Karpas-422 (cell line): ENCODE results near the gene DPY19L1. TPM values are rescaled to one million over a fixed set of nuclear protein-coding genes. Genes with fewer than 3 reads are reported as not detected.
"Not testable (repeated sequence)": the region's sequence is repeated elsewhere in the genome, so short reads cannot be mapped to it uniquely, and the experiment has no call there.

ENCODE experiments used
- DNase-seq: peaks from one replicate; pipeline ENCODE4 v3.0.0-alpha.2; 2015
- H2AFZ ChIP-seq: fragments of 200-600 bp; sonication (generic); 2 replicates; pipeline ENCODE4 v1.6.1; 2014; ENCODE audit warnings: antibody characterized with exemption, low read length, mixed read lengths
- H3K27ac ChIP-seq: fragments of 200-600 bp; sonication (generic); 2 replicates; pipeline ENCODE4 v1.5.1; 2014; ENCODE audit warnings: mild to moderate bottlenecking, low read length, moderate library complexity
- H3K27me3 ChIP-seq: fragments of 200-600 bp; sonication (generic); 2 replicates; pipeline ENCODE4 v1.6.1; 2014; ENCODE audit warnings: low read length, mixed read lengths
- H3K36me3 ChIP-seq: fragments of 200-600 bp; sonication (generic); 2 replicates; pipeline ENCODE4 v1.6.1; 2014; ENCODE audit warnings: low read length, mixed read lengths; ENCODE audit not compliant: insufficient read depth
- H3K4me1 ChIP-seq: fragments of 200-600 bp; sonication (generic); 2 replicates; pipeline ENCODE4 v1.6.1; 2014; ENCODE audit warnings: mild to moderate bottlenecking, low read length, mixed read lengths
- H3K4me2 ChIP-seq: fragments of 200-600 bp; sonication (generic); 2 replicates; pipeline ENCODE4 v1.6.1; 2014; ENCODE audit warnings: low read length, low read depth, mild to moderate bottlenecking; ENCODE audit not compliant: poor library complexity, severe bottlenecking
- H3K4me3 ChIP-seq: fragments of 200-600 bp; sonication (generic); 2 replicates; pipeline ENCODE4 v1.5.1; 2014; ENCODE audit warnings: mild to moderate bottlenecking, antibody characterized with exemption, low read length, mixed read lengths
- H3K79me2 ChIP-seq: fragments of 200-600 bp; sonication (generic); 2 replicates; pipeline ENCODE4 v1.6.1; 2014; ENCODE audit warnings: mild to moderate bottlenecking, low read length, mixed read lengths
- H3K9ac ChIP-seq: fragments of 200-600 bp; sonication (generic); 2 replicates; pipeline ENCODE4 v1.6.0; 2014; ENCODE audit warnings: low read length
- H3K9me2 ChIP-seq: fragments of 200-600 bp; sonication (generic), shearing (Covaris generic); replicated peaks from 2 replicates; pipeline ENCODE4 v1.6.0; 2014; ENCODE audit warnings: mild to moderate bottlenecking, low read length, moderate library complexity; ENCODE audit not compliant: insufficient read depth
- H3K9me3 ChIP-seq: fragments of 300-700, 200-600 bp; sonication (generic); 2 replicates; pipeline ENCODE4 v1.6.1; 2014; ENCODE audit warnings: low read length, mixed read lengths
- H4K20me1 ChIP-seq: fragments of 200-600 bp; sonication (generic); 2 replicates; pipeline ENCODE4 v1.6.1; 2014; ENCODE audit warnings: mild to moderate bottlenecking, antibody characterized with exemption, low read length, low read depth; ENCODE audit not compliant: insufficient read depth
- total RNA-seq: library from RNA; depleted of rRNA; stranded (reverse); fragments of >200 nt; shearing (Covaris generic); gene quantifications from 2 replicates; pipeline ENCODE4 v1.2.3, GENCODE V29; 2014; ENCODE audit warnings: low replicate concordance

DPY19L1 gene
- total RNA-seq, 1 experiment from 2014 or later = 10.3 TPM

DNA sequence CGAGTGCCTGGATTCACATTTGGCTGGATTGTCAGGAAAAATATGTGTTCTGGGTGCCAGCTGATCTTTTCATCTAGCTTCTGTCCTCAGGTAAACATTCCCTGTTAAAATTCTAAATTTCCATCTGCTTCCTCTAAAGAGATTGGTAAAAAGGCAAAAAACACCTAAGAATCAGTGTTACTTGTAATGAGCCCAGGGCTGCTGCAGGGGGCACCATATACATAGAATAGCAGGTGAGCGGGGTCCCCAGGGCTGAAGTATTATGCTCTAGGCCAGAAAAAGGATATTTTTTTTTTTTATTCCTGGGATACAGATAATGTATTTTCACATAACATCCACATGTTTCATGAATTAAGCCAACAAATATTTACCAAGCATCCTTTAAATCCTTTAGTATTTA lies 18.4 kb upstream of the DPY19L1 start:
- not testable (repeated sequence) for H3K27ac ChIP-seq, H3K27me3 ChIP-seq, H3K4me1 ChIP-seq, H3K9ac ChIP-seq, DNase-seq, H2AFZ ChIP-seq, H3K9me2 ChIP-seq, H3K4me2 ChIP-seq, H3K9me3 ChIP-seq, H3K4me3 ChIP-seq, H4K20me1 ChIP-seq, H3K36me3 ChIP-seq, H3K79me2 ChIP-seq

DNA sequence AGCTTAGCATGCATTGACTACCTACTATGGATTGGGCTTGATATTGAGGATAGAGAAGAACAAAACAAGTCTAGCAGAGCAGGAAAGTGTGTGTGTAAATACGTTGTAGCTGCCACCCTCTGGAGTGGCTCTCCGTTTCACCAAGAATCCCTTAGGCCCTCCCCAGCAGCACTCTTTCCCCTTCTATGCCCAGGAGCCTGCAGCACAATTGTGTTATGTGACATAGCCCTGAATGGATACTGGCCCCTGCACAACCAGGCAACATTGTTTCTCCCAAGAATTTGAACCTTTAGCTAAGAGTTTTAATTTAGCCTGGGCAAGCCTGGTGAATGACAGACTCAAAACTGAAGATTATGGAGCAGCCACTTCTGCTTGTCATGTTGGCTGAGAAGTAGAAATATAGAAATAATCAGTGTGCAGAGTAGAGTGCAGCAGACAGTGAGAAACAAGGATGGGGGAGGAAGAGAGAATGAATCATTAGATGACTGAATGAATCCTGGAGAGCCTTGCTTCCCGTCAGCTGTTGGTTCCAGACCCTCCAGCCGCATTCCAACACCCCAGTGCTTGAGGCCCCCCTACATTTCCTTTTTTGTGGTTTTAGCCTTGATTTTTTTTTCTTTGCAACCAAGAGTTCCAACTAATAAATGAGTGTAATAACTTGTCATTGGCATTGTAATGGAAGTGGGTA lies 16.3 kb upstream of the DPY19L1 start:
- not testable (repeated sequence) for H3K27me3 ChIP-seq, DNase-seq, H3K9ac ChIP-seq, H3K4me2 ChIP-seq, H3K79me2 ChIP-seq, H3K36me3 ChIP-seq, H2AFZ ChIP-seq, H3K27ac ChIP-seq, H3K4me3 ChIP-seq, H3K9me2 ChIP-seq, H3K4me1 ChIP-seq, H3K9me3 ChIP-seq, H4K20me1 ChIP-seq

- not testable (repeated sequence) for H3K27me3 ChIP-seq, H3K9ac ChIP-seq, H3K36me3 ChIP-seq, H2AFZ ChIP-seq, H3K4me1 ChIP-seq, H3K9me3 ChIP-seq, H3K9me2 ChIP-seq, DNase-seq, H3K4me3 ChIP-seq, H4K20me1 ChIP-seq, H3K79me2 ChIP-seq, H3K4me2 ChIP-seq, H3K27ac ChIP-seq
These were observed 11.1 kb upstream of the DPY19L1 start for GRCh38 chr7:35048390-35048789.

DNA sequence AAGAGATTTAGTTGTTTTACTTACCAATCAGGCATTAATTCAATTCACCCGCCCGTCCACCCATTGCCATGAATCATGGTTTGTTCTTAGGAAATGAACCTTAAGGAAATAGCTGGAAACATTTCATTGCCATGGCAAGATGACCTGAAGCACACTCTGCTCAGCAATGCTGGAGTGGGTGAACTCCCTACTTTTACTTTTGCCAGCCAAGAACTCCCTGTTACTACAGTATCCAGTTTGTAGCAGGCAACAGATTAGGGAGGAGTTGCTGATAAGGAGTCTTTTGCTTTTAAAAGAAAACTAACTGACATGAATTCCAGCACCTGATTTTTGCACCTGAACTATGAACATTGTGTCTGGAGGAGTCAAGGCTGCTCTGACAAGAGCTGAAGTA lies 10.6 kb upstream of the DPY19L1 start:
- H3K27ac ChIP-seq, H3K4me1 ChIP-seq, H3K4me3 ChIP-seq, H3K36me3 ChIP-seq, H2AFZ ChIP-seq, H3K79me2 ChIP-seq, DNase-seq, H3K9ac ChIP-seq, H3K27me3 ChIP-seq, H4K20me1 ChIP-seq, H3K9me3 ChIP-seq, H3K4me2 ChIP-seq, H3K9me2 ChIP-seq: not testable (repeated sequence)

- not testable (repeated sequence) for H4K20me1 ChIP-seq, H3K4me1 ChIP-seq, H3K79me2 ChIP-seq, H3K36me3 ChIP-seq, H3K9ac ChIP-seq, H2AFZ ChIP-seq, H3K9me2 ChIP-seq, H3K4me2 ChIP-seq, H3K9me3 ChIP-seq, H3K27me3 ChIP-seq, H3K27ac ChIP-seq, H3K4me3 ChIP-seq, DNase-seq
These were observed 10.1 kb upstream of the DPY19L1 start for GRCh38 chr7:35047263-35047911.

DNA sequence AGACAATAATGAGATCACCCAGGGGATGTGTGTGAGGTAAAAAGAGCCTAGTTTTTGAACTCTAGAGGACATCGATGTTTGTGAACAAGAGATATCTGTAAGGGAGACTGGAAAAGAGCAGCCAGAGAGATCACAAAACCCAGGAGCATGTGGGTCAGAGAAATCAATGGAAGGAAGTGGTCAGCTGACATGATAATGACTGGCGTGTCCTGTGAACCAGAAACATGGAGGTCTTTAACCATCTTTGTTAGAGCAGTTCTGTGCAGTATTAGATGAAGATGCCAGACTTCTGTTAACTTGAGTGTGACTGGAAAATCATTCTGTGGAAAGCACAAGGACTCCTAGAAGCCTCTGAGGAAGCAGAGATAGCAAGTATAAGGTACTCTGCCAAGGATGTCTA lies 6.0 kb upstream of the DPY19L1 start:
- DNase-seq, H3K36me3 ChIP-seq, H3K4me1 ChIP-seq, H3K4me2 ChIP-seq, H3K9ac ChIP-seq, H3K9me3 ChIP-seq, H3K4me3 ChIP-seq, H3K27me3 ChIP-seq, H4K20me1 ChIP-seq, H3K27ac ChIP-seq, H3K9me2 ChIP-seq, H2AFZ ChIP-seq, H3K79me2 ChIP-seq: not testable (repeated sequence)

DNA sequence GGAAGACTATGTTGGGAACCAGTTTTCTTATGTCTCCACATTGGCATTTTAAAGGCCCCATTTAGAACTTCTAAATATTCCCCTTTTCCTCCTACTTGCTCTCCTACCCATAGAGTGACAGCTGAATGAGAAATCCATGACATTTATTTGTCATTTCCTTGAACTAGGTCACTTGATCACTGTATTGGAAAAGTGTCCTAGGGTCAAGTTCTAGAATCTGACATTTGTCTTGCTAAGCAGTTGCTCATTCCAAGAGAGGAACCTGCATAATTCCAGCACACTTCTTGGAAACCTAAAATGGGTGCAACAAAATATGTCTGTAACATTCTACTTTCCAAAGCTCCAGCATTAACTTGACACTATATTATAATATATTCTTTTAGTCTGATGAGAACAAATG lies 3.6 kb upstream of the DPY19L1 start:
- H3K36me3 ChIP-seq = no peaks in the 10 kb centered on the region
- no peaks in the 10 kb centered on the region for H3K79me2 ChIP-seq
- H3K4me2 ChIP-seq = no peak overlapping the region
- no peaks in the 10 kb centered on the region for H4K20me1 ChIP-seq
- no peak overlapping the region for H3K27ac ChIP-seq
- no peaks in the 10 kb centered on the region for H3K9me3 ChIP-seq
- DNase-seq = no peak
- H2AFZ ChIP-seq = no peak overlapping the region
- H3K4me1 ChIP-seq = peaks cover 15% of the 10 kb centered on the region
- no peak overlapping the region for H3K9ac ChIP-seq
- H3K27me3 ChIP-seq = no peaks in the 10 kb centered on the region
- H3K9me2 ChIP-seq = no peaks in the 10 kb centered on the region
- H3K4me3 ChIP-seq = no peak overlapping the region

DNA sequence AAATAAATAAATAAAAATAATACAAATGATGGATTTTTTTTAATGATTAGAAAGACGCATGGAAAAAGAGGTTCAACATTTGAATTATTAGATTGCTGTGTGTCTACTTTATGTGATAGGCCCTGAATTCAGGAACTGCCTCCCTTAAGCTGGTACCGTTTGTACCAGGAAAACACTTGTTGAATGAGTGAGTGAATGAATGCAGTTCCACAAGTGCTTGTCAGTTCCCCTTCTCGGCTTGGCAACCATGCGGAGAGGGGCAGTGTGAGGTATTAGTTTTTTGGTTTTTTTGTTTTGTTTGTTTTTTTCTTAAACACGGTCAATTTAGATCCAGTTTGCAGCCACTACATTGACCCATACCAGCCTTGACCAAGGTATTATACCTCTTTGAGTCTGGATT lies 2.1 kb upstream of the DPY19L1 start:
- H3K4me2 ChIP-seq = no peak overlapping the region
- no peaks in the 10 kb centered on the region for H3K27me3 ChIP-seq
- H3K27ac ChIP-seq = no peak overlapping the region

More for the DNA sequence above, 2.1 kb upstream of the DPY19L1 start:
- DNase-seq = no peak
- H3K9me3 ChIP-seq = no peaks in the 10 kb centered on the region
- H4K20me1 ChIP-seq = no peaks in the 10 kb centered on the region; the same call in 1 of the 2 replicates
- H3K4me1 ChIP-seq = peaks cover 18% of the 10 kb centered on the region
- no peak overlapping the region for H3K4me3 ChIP-seq
- no peaks in the 10 kb centered on the region for H3K36me3 ChIP-seq
- no peaks in the 10 kb centered on the region for H3K79me2 ChIP-seq
- H2AFZ ChIP-seq = no peak overlapping the region
- H3K9me2 ChIP-seq = no peaks in the 10 kb centered on the region
- H3K9ac ChIP-seq = no peak overlapping the region
